Ascending aorta (tissue), 2 donors: ENCODE measurements around the gene DNAJA1. TPM values are rescaled to one million over a fixed set of nuclear protein-coding genes. Genes with fewer than 3 reads are reported as not detected.
A peak's percentile ranks its signal among the peaks of the same experiment; 100 is the strongest.

ENCODE experiments used
- DNase-seq, 2 donors: peaks; one replicate each; pipeline ENCODE4 v3.0.0-alpha.2; 2019; ENCODE audit warnings: low spot score in 2 of 2
- H3K27ac ChIP-seq, 2 donors: fragments of 200-600 bp; sonication (generic); one replicate each; pipeline ENCODE4 v1.5.1; 2016 to 2017; ENCODE audit warnings: mild to moderate bottlenecking in 1 of 2
- H3K27me3 ChIP-seq: fragments of 200-600 bp; sonication (generic); one replicate; pipeline ENCODE4 v1.5.1; 2017
- H3K36me3 ChIP-seq, 2 donors: fragments of 200-600 bp; sonication (generic); one replicate each; pipeline ENCODE4 v1.5.1; 2016
- H3K4me1 ChIP-seq, 2 donors: fragments of 200-600 bp; sonication (generic); one replicate each; pipeline ENCODE4 v1.5.1; 2016 to 2017; ENCODE audit warnings: mild to moderate bottlenecking in 1 of 2
- H3K4me3 ChIP-seq, 2 donors: fragments of 200-600 bp; sonication (generic); one replicate each; pipeline ENCODE4 v1.5.1; 2016 to 2017; ENCODE audit warnings: mild to moderate bottlenecking in 1 of 2
- H3K9me3 ChIP-seq, 2 donors: fragments of 200-600 bp; sonication (generic); one replicate each; pipeline ENCODE4 v1.5.1; 2016
- intact Hi-C: fragments of 100-400 bp; cut with DNase I; formaldehyde crosslinking; loops from one replicate; pipeline ENCODE4 v1.15.1; 2023
- total RNA-seq: library from RNA; depleted of rRNA; stranded (reverse); fragments of >200 nt; gene quantifications from one replicate; pipeline ENCODE4 v1.1.0, GENCODE V29; 2016
- TF ChIP-seq, protein P1 (sequence below), 3 experiments: fragments of 200-600 bp in 2 of 3; fragments of 450-650 bp in 1 of 3; sonication (generic) in 2 of 3; IDR thresholded peaks; one replicate each; pipeline ENCODE4 v1.5.1; 2016 to 2019; ENCODE audit warnings: antibody characterized with exemption in 3 of 3, mild to moderate bottlenecking in 1 of 3, moderate library complexity in 1 of 3

The DNAJA1 gene
- 53.6 TPM for total RNA-seq

DNA sequence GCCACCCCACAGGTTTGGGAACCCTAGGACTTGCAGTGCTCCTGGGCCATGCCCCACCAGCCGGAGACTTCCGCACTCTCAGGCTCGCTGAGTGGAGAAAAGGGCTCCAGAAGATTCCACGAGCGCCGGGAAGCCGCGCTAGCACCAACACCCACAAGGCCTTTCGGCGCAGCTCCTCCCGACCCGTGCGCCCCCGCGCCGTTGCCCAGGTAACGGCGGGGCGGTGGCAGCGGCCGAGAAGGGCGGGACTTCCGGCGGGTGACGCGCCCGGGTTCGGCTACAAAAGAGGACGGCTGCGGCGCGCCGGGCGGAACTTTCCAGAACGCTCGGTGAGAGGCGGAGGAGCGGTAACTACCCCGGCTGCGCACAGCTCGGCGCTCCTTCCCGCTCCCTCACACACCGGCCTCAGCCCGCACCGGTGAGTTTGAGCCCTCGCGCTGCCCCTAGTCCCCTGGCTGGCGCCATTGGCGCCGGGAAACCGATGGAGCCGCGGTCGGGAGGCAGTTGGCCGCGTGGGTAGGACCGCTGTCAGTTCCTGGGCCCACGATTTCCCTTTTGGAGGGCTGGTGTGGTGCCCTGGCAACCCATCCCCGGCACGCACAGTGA is at the start of gene DNAJA1:
Gene DNAJA1, plus strand, starts transcription at position 308 of the 606 bp plus-strand sequence. CDS start 1,212 bp downstream, outside the sequence.
- Histone ChIP-seq H3K27me3 (no peaks in the 10 kb centered on the region), H3K4me1 (peaks cover 3 to 28% of the 10 kb centered on the region in 2 donors), H3K36me3 (peaks cover 8 to 15% of the 10 kb centered on the region in 2 donors), H3K9me3 (no peaks in the 10 kb centered on the region), H3K4me3 (peak within 1 kb of the TSS; percentile 77 to 95), H3K27ac (peak within 1 kb of the TSS; percentile 95 to 99)
- intact Hi-C loops: loop anchor here (1.0 to 10.0 kb wide), 7 partner anchors 19 to 470 kb away; partner anchors contain the start of genes APTX, B4GALT1, BAG1 and NFX1
- TF ChIP-seq, protein P1, sequence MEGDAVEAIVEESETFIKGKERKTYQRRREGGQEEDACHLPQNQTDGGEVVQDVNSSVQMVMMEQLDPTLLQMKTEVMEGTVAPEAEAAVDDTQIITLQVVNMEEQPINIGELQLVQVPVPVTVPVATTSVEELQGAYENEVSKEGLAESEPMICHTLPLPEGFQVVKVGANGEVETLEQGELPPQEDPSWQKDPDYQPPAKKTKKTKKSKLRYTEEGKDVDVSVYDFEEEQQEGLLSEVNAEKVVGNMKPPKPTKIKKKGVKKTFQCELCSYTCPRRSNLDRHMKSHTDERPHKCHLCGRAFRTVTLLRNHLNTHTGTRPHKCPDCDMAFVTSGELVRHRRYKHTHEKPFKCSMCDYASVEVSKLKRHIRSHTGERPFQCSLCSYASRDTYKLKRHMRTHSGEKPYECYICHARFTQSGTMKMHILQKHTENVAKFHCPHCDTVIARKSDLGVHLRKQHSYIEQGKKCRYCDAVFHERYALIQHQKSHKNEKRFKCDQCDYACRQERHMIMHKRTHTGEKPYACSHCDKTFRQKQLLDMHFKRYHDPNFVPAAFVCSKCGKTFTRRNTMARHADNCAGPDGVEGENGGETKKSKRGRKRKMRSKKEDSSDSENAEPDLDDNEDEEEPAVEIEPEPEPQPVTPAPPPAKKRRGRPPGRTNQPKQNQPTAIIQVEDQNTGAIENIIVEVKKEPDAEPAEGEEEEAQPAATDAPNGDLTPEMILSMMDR (IDR thresholded peaks at IDR 0.05): no peak
- DNase-seq: peak; percentile 79 to 96

DNA sequence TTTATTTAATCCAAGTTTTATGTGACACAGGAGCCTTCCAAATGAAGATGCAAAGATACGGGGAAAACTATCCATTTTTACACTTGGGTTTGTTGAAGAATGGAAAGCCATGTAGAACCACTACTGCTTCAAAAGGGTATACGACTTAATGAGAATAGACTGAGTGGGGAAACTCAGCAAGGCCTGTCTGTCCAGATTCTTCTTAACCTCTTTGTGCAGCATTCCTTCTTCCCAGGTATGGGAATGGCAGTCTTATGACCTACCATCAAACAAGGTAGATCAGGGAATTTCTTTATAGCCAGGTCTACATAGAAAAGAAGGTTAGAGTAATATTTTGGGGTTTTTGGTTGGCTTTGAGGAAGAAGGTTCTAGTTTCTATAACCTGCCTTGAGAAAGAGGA is 47.0 kb upstream of the DNAJA1 start:
- Histone ChIP-seq H3K36me3 (peaks cover 18 to 51% of the 10 kb centered on the region in 2 donors), H3K9me3 (no peaks in the 10 kb centered on the region), H3K27me3 (no peaks in the 10 kb centered on the region), H3K27ac (no peak overlapping the region), H3K4me1 (no peaks in the 10 kb centered on the region), H3K4me3 (no peak overlapping the region)
- intact Hi-C loops: no loop called here
- TF ChIP-seq, protein P1 (IDR thresholded peaks at IDR 0.05): no peak
- DNase-seq: no peak

DNA sequence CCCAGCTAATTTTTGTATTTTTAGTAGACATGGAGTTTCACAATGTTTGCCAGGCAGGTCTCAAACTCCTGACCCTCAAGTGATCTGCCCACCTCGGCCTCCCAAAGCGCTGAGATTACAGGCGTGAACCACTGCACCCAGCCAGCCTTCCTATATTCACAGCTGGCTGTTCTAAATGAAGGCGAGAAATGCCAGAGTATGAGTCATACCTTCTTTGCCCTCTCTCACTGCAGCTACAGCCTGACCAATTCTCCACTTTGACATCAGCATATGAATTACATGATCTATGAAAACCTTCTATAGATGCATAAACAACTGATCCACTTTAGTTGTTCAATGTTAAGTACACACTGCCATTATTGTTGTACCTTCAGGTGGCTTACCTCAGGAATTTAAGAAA is 38.1 kb upstream of the DNAJA1 start:
- no peak overlapping the region for H3K4me3 ChIP-seq
- DNase-seq: no peak
- peaks cover 45 to 59% of the 10 kb centered on the region in 2 donors for H3K36me3 ChIP-seq
- TF ChIP-seq, protein P1 (IDR thresholded peaks at IDR 0.05): no peak
- H3K27me3 ChIP-seq: no peaks in the 10 kb centered on the region
- H3K27ac ChIP-seq: no peak overlapping the region
- H3K9me3 ChIP-seq: no peaks in the 10 kb centered on the region
- H3K4me1 ChIP-seq: no peaks in the 10 kb centered on the region
- intact Hi-C loops: no loop called here

DNA sequence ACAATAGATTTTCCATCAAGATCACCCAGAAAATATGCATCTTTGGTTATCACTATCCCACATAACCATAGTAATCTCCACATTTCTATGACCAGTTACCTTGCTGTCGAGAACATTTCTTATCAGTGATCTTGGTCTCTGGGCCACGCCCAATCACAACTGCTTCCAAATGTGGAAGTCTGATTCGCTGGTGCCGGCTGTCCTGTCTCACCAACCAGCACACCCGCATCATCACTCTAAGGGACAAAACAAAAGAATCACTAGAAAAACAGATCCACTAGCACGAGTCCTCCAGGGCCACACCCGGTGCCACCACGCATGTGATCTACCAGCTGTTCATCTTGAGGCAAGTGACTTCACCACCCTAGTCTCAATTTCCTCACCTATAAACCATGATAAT is 35.4 kb upstream of the DNAJA1 start:
- Histone ChIP-seq H3K9me3 (no peaks in the 10 kb centered on the region), H3K36me3 (peaks cover 41 to 43% of the 10 kb centered on the region in 2 donors), H3K4me3 (no peak overlapping the region), H3K27ac (no peak overlapping the region), H3K27me3 (no peaks in the 10 kb centered on the region), H3K4me1 (no peaks in the 10 kb centered on the region)
- DNase-seq: no peak
- TF ChIP-seq, protein P1 (IDR thresholded peaks at IDR 0.05): no peak
- intact Hi-C loops: no loop called here

DNA sequence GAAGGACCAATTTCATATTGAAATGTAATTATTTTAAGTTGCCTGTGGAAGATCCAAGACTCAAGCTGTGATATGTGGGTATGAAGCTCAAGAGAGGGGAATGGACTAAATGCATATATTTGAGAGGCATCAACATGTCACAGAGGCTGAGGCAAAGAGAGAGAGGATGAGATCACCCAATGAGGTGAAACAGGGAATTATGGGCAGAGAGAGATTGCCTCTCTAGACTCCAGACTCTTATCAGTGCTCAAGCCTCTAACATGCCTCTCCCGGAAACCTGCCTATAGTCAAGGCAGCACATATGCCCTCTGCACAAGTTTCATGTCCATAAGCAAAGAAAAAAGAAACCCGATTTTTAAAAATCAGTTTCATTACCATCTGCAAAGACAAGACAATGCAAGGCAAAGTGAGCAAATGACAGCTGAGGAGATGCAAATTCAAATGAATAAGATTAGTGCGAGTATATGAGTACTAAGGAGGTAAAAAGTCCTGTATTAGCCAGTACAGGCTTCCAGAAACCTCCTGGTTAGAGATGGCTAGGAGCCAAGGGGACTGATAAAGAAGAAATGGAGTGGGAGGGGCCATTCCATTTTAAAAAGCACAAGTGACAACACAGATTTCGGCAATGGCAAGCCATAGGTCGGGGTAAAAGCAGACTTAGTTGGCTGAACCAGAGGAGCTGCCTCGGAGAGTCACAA is 33.0 kb upstream of the DNAJA1 start:
- Histone ChIP-seq H3K4me3 (no peak overlapping the region), H3K36me3 (peaks cover 32 to 45% of the 10 kb centered on the region in 2 donors), H3K27ac (no peak overlapping the region), H3K27me3 (no peaks in the 10 kb centered on the region), H3K4me1 (no peaks in the 10 kb centered on the region), H3K9me3 (no peaks in the 10 kb centered on the region)
- DNase-seq: no peak
- TF ChIP-seq, protein P1 (IDR thresholded peaks at IDR 0.05): no peak
- intact Hi-C loops: no loop called here
